ENCODE measurements around the gene COL8A2.

Gene COL8A2

DNA sequence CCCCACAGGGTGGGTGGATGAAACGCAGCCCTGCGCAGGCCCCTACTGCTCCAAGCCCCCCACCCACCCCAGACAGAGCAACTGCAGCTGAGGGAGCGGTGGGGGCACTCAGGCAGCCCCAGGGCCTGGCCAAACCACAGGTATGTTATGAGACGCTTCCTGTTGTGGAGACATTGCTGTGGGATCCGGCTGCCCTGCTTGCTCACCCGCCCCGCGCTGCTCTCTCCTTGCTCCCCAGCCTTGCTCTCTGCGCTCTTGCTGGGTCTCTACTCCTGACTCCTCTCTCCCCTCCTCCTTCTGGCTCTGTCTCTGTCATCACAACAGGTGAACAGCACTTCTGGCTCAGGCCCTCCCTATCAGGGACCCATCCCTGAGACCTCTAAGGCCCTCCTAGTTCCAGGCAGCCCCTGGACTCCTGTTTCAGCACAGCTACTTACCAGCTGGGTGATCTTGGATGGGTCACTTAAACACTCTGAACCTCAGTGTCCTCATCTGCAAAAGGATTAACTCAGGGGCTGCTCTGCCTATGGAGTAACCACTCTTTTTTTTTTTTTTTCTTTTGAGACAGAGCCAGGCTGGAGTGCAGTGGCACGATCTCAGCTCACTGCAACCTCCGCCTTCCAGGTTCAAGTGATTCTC is 15.9 kb downstream of the COL8A2 start:
- Histone ChIP-seq H3K9ac (ENCODE audit: insufficient read length, low read depth) (no peak overlapping the region), H3K36me3 (ENCODE audit: insufficient read depth, insufficient read length, low read length) (no peaks in the 10 kb centered on the region), H3K4me1 (ENCODE audit: insufficient read depth, insufficient read length) (peaks cover 27% of the 10 kb centered on the region), H3K9me3 (ENCODE audit: insufficient read depth, low read length) (no peaks in the 10 kb centered on the region), H3K4me3 (ENCODE audit: insufficient read length, low read depth) (no peak overlapping the region), H3K27me3 (ENCODE audit: insufficient read depth, insufficient read length) (no peaks in the 10 kb centered on the region)
- TF ChIP-seq YY1 (IDR thresholded peaks at IDR 0.05; ENCODE audit: insufficient read depth, insufficient read length) (no peak), SUZ12 (IDR thresholded peaks at IDR 0.05; ENCODE audit: extremely low read depth, insufficient read depth, insufficient read length) (no peak), ZNF274 (IDR thresholded peaks at IDR 0.05; ENCODE audit: low read depth, low read length) (no peak)
- no peak for DNase-seq (ENCODE audit: low read depth, low spot score)

- H3K4me3 ChIP-seq (ENCODE audit: insufficient read length, low read depth), result no peak overlapping the region
- H3K4me1 ChIP-seq (ENCODE audit: insufficient read depth, insufficient read length), result peaks cover 23% of the 10 kb centered on the region
- no peaks in the 10 kb centered on the region for H3K36me3 ChIP-seq (ENCODE audit: insufficient read depth, insufficient read length, low read length)
- DNase-seq (ENCODE audit: low read depth, low spot score), result no peak
- no peak overlapping the region for H3K9ac ChIP-seq (ENCODE audit: insufficient read length, low read depth)
- no peaks in the 10 kb centered on the region for H3K27me3 ChIP-seq (ENCODE audit: insufficient read depth, insufficient read length)
- TF ChIP-seq SUZ12 (IDR thresholded peaks at IDR 0.05; ENCODE audit: extremely low read depth, insufficient read depth, insufficient read length) (no peak), YY1 (IDR thresholded peaks at IDR 0.05; ENCODE audit: insufficient read depth, insufficient read length) (no peak), ZNF274 (IDR thresholded peaks at IDR 0.05; ENCODE audit: low read depth, low read length) (no peak)
- H3K9me3 ChIP-seq (ENCODE audit: insufficient read depth, low read length), result no peaks in the 10 kb centered on the region
Measured at GRCh38 chr1:36108314-36108713, 16.7 kb downstream of the COL8A2 start.

GRCh38 chr1:36107394-36107793 is 17.6 kb downstream of the COL8A2 start:
- Histone ChIP-seq H3K27me3 (ENCODE audit: insufficient read depth, insufficient read length) (no peaks in the 10 kb centered on the region), H3K36me3 (ENCODE audit: insufficient read depth, insufficient read length, low read length) (no peaks in the 10 kb centered on the region), H3K9ac (ENCODE audit: insufficient read length, low read depth) (no peak overlapping the region), H3K9me3 (ENCODE audit: insufficient read depth, low read length) (no peaks in the 10 kb centered on the region), H3K4me3 (ENCODE audit: insufficient read length, low read depth) (no peak overlapping the region), H3K4me1 (ENCODE audit: insufficient read depth, insufficient read length) (peaks cover 20% of the 10 kb centered on the region)
- DNase-seq (ENCODE audit: low read depth, low spot score), result no peak
- TF ChIP-seq ZNF274 (IDR thresholded peaks at IDR 0.05; ENCODE audit: low read depth, low read length) (no peak), SUZ12 (IDR thresholded peaks at IDR 0.05; ENCODE audit: extremely low read depth, insufficient read depth, insufficient read length) (no peak), YY1 (IDR thresholded peaks at IDR 0.05; ENCODE audit: insufficient read depth, insufficient read length) (no peak)

DNA sequence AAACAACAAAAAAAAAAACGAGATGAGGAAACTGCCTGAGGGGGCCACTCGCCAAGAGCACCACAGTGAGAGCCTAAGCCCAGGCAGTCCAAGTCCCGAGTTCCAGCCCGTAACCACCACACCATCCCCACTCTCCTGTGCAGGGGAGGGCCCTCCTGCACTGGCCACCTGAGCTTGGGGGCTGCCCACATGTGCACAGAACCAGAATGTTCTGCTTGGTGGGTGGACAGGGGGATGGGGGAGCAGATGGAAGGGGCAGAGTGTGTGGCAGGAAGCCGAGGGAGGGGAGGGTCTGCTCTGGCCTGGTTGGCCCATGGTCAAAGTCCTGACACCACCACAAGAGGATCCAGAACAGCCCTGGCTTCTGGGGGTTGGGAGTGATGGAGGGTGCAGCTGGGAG is 18.8 kb downstream of the COL8A2 start:
- Histone ChIP-seq H3K4me3 (ENCODE audit: insufficient read length, low read depth) (no peak overlapping the region), H3K36me3 (ENCODE audit: insufficient read depth, insufficient read length, low read length) (no peaks in the 10 kb centered on the region), H3K27me3 (ENCODE audit: insufficient read depth, insufficient read length) (no peaks in the 10 kb centered on the region), H3K9me3 (ENCODE audit: insufficient read depth, low read length) (no peaks in the 10 kb centered on the region), H3K9ac (ENCODE audit: insufficient read length, low read depth) (no peak overlapping the region), H3K4me1 (ENCODE audit: insufficient read depth, insufficient read length) (peaks cover 20% of the 10 kb centered on the region)
- DNase-seq (ENCODE audit: low read depth, low spot score), result no peak
- TF ChIP-seq ZNF274 (IDR thresholded peaks at IDR 0.05; ENCODE audit: low read depth, low read length) (no peak), SUZ12 (IDR thresholded peaks at IDR 0.05; ENCODE audit: extremely low read depth, insufficient read depth, insufficient read length) (no peak), YY1 (IDR thresholded peaks at IDR 0.05; ENCODE audit: insufficient read depth, insufficient read length) (no peak)

DNA sequence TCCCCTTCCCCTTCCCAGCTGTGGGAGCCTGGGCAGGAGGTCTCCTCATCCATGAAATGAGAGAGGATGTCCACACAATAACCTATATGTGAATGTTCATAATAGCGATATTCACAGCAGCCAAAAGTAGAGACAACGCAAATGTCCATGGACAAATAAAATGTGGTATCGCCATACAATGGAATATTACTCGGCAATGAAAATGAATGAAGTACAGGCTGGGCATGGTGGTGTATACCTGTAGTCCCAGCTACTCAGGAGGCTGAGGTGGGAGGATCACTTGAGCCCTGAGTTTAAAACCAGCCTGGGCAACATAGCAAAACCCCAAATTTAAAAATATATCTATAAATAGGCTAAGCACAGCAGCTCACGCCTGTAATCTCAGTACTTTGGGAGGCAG is 23.5 kb downstream of the COL8A2 start:
- peaks cover 20% of the 10 kb centered on the region for H3K4me1 ChIP-seq (ENCODE audit: insufficient read depth, insufficient read length)
- TF ChIP-seq YY1 (IDR thresholded peaks at IDR 0.05; ENCODE audit: insufficient read depth, insufficient read length), result no peak
- no peak for TF ChIP-seq ZNF274 (IDR thresholded peaks at IDR 0.05; ENCODE audit: low read depth, low read length)
- no peak for TF ChIP-seq SUZ12 (IDR thresholded peaks at IDR 0.05; ENCODE audit: extremely low read depth, insufficient read depth, insufficient read length)
- peaks cover 4% of the 10 kb centered on the region for H3K36me3 ChIP-seq (ENCODE audit: insufficient read depth, insufficient read length, low read length)
- DNase-seq (ENCODE audit: low read depth, low spot score), result no peak
- no peaks in the 10 kb centered on the region for H3K27me3 ChIP-seq (ENCODE audit: insufficient read depth, insufficient read length)
- H3K9ac ChIP-seq (ENCODE audit: insufficient read length, low read depth), result no peak overlapping the region
- no peak overlapping the region for H3K4me3 ChIP-seq (ENCODE audit: insufficient read length, low read depth)
- H3K9me3 ChIP-seq (ENCODE audit: insufficient read depth, low read length), result no peaks in the 10 kb centered on the region

DNA sequence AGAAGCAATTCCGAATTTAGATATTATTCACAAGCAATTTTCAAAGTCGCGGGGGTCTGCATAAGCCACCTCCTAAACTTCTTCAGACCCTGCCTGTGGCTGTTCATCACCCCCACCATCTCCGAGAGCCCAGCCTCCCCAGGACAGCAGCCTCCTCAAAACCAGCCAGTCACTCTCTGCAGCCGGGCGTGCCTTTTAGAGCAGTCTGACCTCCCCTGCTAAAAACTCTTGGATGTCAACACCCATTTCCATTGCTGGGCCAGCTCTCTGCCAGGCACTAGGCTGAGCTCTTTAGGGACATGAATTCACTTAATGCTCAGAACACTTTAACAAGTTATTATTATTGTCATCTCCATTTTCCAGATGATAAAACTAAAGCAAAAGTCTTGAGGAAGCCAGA is 24.6 kb downstream of the COL8A2 start:
- no peak for DNase-seq (ENCODE audit: low read depth, low spot score)
- no peaks in the 10 kb centered on the region for H3K27me3 ChIP-seq (ENCODE audit: insufficient read depth, insufficient read length)
- no peak overlapping the region for H3K9ac ChIP-seq (ENCODE audit: insufficient read length, low read depth)
- H3K4me3 ChIP-seq (ENCODE audit: insufficient read length, low read depth), result no peak overlapping the region
- no peaks in the 10 kb centered on the region for H3K9me3 ChIP-seq (ENCODE audit: insufficient read depth, low read length)
- H3K4me1 ChIP-seq (ENCODE audit: insufficient read depth, insufficient read length), result peaks cover 19% of the 10 kb centered on the region
- H3K36me3 ChIP-seq (ENCODE audit: insufficient read depth, insufficient read length, low read length), result peaks cover 16% of the 10 kb centered on the region
- TF ChIP-seq YY1 (IDR thresholded peaks at IDR 0.05; ENCODE audit: insufficient read depth, insufficient read length) (no peak), ZNF274 (IDR thresholded peaks at IDR 0.05; ENCODE audit: low read depth, low read length) (no peak), SUZ12 (IDR thresholded peaks at IDR 0.05; ENCODE audit: extremely low read depth, insufficient read depth, insufficient read length) (no peak)

DNA sequence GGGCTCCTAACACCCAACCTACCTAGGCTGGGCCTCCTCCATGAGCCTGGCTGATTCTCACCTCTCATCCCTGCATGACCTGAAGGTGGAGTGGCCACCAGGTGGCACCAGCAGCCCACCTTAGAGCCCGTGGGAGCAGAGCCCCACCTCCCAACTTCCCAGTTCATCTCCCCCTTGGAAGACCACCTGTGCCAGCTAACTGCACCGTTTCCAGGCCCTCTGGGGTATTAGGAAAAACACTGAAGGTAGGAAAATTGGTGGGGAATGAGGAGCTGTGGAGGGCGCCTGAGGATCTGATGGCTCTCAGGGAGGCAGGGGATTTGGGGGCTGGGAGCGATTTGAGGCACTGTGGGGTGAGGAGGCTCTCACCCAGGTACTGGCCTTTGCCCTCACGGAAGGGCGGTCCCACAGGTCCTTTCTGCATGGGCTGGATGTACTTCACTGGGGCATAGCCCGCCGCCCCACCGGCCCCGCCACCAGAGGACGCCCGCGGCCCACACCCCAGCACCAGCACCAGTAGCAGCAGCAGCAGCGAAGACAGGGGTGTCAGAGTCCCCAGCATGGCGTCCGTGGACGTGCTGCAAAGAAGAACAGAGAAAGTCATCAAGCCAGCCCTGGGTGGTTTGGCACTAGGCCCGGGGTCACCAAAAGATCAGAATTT is 25.2 kb downstream of the COL8A2 start:
- no peak overlapping the region for H3K4me3 ChIP-seq (ENCODE audit: insufficient read length, low read depth)
- H3K9me3 ChIP-seq (ENCODE audit: insufficient read depth, low read length), result no peaks in the 10 kb centered on the region
- H3K9ac ChIP-seq (ENCODE audit: insufficient read length, low read depth), result no peak overlapping the region
- H3K36me3 ChIP-seq (ENCODE audit: insufficient read depth, insufficient read length, low read length), result peaks cover 21% of the 10 kb centered on the region
- DNase-seq (ENCODE audit: low read depth, low spot score), result peak; percentile 84
- H3K27me3 ChIP-seq (ENCODE audit: insufficient read depth, insufficient read length), result no peaks in the 10 kb centered on the region
- H3K4me1 ChIP-seq (ENCODE audit: insufficient read depth, insufficient read length), result peaks cover 19% of the 10 kb centered on the region
- no peak for TF ChIP-seq SUZ12 (IDR thresholded peaks at IDR 0.05; ENCODE audit: extremely low read depth, insufficient read depth, insufficient read length)
- TF ChIP-seq ZNF274 (IDR thresholded peaks at IDR 0.05; ENCODE audit: low read depth, low read length), result no peak
- no peak for TF ChIP-seq YY1 (IDR thresholded peaks at IDR 0.05; ENCODE audit: insufficient read depth, insufficient read length)

Measured in NT2/D1 (cell line).